ENCODE data around the gene SNRNP35. TPM values are rescaled to one million over a fixed set of nuclear protein-coding genes. Genes with fewer than 3 reads are reported as not detected.
"Not testable (repeated sequence)": the region's sequence is repeated elsewhere in the genome, so short reads cannot be mapped to it uniquely, and the experiment has no call there.

Gene SNRNP35
- total RNA-seq, 4 donors from 2014 or later: 14.7 to 38.1 (median 21.0) TPM

GRCh38 chr12:123445388-123446332 lies 12.3 kb upstream of the SNRNP35 start:
- TF ChIP-seq CTCF (IDR thresholded peaks at IDR 0.05): no peak
- peak; percentile 57 for ATAC-seq (ENCODE audit: low FRiP score)

GRCh38 chr12:123446333-123446713 lies 11.6 kb upstream of the SNRNP35 start:
- TF ChIP-seq CTCF (IDR thresholded peaks at IDR 0.05): no peak
- ATAC-seq (ENCODE audit: low FRiP score): no peak

More at GRCh38 chr12:123445388-123446332, 12.3 kb upstream of the SNRNP35 start:
- DNase-seq (ENCODE audit: low spot score): no peak

GRCh38 chr12:123449249-123449733 lies 8.6 kb upstream of the SNRNP35 start:
- no peak for TF ChIP-seq CTCF (IDR thresholded peaks at IDR 0.05)
- ATAC-seq (ENCODE audit: low FRiP score) (no peak), DNase-seq (ENCODE audit: low spot score) (no peak)

More at GRCh38 chr12:123446333-123446713, 11.6 kb upstream of the SNRNP35 start:
- no peak for DNase-seq (ENCODE audit: low spot score)

- no peak for DNase-seq (ENCODE audit: low spot score)
- no peak for TF ChIP-seq CTCF (IDR thresholded peaks at IDR 0.05)
- no peak for ATAC-seq (ENCODE audit: low FRiP score)
These were observed 8.1 kb upstream of the SNRNP35 start for GRCh38 chr12:123449856-123450255.

GRCh38 chr12:123450636-123451035 lies 7.3 kb upstream of the SNRNP35 start:
- ATAC-seq (ENCODE audit: low FRiP score) (no peak), DNase-seq (ENCODE audit: low spot score) (no peak)
- no peak for TF ChIP-seq CTCF (IDR thresholded peaks at IDR 0.05)

GRCh38 chr12:123452276-123452550 lies 5.7 kb upstream of the SNRNP35 start:
- ATAC-seq (ENCODE audit: low FRiP score); DNase-seq (ENCODE audit: low spot score): not testable (repeated sequence)

- TF ChIP-seq CTCF (IDR thresholded peaks at IDR 0.05): no peak
- ATAC-seq (ENCODE audit: low FRiP score) (no peak), DNase-seq (ENCODE audit: low spot score) (no peak)
These were observed 4.8 kb upstream of the SNRNP35 start for GRCh38 chr12:123453165-123453564.

- not testable (repeated sequence) for ATAC-seq (ENCODE audit: low FRiP score); DNase-seq (ENCODE audit: low spot score)
These were observed 5.2 kb downstream of the SNRNP35 start for GRCh38 chr12:123463174-123463573.

All from omental fat pad (tissue), 4 donors.